Inflammatory macrophage treated with lipopolysaccharide for 4 hours (primary cell): Measurements from ENCODE around the gene TMEM239.
"Not testable (repeated sequence)": the region's sequence is repeated elsewhere in the genome, so short reads cannot be mapped to it uniquely, and the experiment has no call there.

Experiments used
- DNase-seq: peaks from one replicate; pipeline ENCODE4 v3.0.0-alpha.2; 2020

Gene TMEM239

GRCh38 chr20:2816030-2816582 lies at the start of gene TMEM239:
Gene TMEM239, plus strand, starts transcription at chr20:2816364. Its CDS starts 191 bp downstream, at chr20:2816555.
- no peak for DNase-seq

GRCh38 chr20:2767768-2768631 lies 48.2 kb upstream of the TMEM239 start:
- no peak for DNase-seq

DNA sequence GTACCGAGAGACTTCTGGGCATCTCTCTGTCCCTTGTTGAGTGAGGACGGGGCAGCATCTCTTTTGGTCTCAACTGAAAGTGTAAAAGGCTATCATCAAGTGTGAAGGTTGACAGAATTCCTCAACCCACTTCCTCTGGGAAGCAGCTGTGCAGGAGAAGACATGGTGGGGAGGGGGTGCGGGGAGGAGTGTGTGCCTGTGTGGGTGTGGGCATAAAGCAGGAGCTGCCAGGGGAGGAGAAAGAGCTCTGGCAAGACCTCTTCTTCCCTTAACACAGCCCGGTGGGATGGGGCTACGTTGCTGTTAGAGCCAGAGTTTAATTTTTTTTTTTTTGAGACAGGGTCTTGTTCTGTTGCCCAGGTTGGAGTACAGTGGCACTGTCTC lies 47.5 kb upstream of the TMEM239 start:
- no peak for DNase-seq

DNA sequence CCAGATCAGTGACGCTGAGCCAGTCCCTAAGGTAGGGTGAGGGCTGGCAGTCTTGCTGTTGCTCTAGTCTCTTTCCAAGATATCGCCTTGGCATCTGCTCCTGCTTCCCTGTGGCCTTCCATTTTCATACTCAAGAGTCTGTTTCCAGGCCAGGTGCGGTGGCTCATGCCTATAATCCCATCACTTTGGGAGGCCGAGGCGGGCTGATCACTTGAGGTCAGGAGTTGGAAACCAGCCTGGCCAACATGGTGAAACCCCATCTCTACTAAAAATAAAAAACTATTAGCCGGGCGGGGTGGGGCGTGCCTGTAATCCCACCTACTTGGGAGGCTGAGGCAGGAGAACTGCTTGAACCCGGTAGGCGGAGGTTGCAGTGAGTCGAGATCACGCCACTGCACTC lies 46.1 kb upstream of the TMEM239 start:
- DNase-seq, result not testable (repeated sequence)

GRCh38 chr20:2771631-2772080 lies 44.5 kb upstream of the TMEM239 start:
- no peak for DNase-seq

- no peak for DNase-seq
Measured at GRCh38 chr20:2773812-2774211, 42.4 kb upstream of the TMEM239 start.

GRCh38 chr20:2775139-2775538 lies 41.0 kb upstream of the TMEM239 start:
- DNase-seq, result no peak

DNA sequence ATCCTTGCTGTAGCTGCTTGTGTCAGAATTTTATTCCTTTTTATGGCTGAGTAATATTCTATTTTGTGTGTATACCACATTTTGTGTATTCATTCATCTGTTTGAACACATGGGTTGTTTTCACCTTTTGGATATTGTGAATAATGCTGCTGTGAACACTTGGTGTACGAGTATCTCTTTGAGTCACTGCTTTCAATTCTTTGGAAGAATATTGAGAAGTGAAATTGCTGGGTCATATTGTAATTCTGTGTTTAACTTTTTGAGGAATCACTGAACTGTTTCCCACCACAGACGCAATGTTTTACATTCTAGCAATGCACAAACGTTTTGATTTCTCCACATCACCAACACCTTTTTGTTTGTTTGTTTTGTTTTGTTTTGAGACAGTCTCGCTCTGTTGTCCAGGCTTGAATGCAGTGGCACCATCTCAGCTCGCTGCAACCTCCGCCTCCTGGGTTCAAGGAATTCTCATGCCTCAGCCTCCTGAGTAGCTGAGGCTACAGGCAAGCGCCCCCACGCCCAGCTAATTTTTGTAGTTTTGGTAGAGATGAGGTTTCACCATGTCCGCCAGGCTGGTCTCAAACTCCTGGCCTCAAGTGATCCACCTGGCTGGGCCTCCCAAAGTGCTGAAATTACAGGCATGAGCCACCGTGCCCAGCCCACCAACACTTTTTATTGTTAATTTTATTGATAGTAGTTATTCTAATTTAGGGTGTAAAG lies 37.4 kb upstream of the TMEM239 start:
- DNase-seq, result peak; percentile 43

DNA sequence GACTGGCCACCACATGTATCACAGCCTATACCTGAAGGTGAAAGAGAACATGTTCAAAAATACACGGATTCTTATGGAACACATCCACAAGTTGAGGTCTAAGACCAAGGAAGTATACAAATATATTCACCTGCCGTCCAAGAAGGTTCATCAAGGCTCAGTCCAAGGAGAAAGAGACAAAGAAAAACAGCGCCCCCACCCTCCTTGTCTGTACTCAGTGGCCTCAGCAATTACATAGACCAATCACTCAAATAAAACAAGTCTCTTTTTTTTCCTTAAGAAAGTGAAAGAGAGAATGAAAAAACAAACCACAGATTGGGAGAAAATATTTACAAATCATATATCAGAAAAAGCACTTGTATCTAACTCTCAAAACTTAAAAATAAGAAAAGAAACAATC lies 35.2 kb upstream of the TMEM239 start:
- no peak for DNase-seq

DNA sequence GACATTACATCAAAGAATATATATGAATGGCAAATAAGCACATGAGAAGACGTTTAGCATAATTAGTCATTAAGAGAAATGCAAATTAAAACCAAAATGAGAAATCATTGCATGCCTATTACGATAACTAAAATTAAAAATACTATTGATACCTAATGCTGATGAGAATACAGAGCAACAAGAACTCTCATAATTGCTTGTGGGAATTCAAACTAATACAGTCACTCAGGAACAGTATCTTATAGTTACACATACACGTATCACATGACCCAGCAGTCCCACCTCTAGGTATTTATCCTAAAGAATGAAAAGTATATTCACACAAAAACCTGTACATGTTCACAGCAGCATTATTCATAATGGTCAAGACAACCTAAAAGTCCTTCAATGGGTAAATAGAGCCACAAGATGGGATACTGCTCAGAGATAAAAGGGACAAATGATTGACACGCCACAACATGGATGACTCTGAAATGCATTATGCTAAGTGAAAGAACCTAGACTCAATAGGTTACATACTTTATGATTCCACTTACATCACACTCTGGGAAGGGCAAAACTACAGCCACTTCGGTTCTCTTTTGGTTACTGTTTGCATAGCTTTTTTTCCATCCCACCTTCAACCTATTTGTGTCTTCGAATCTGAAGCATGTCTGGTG lies 32.1 kb upstream of the TMEM239 start:
- no peak for DNase-seq

DNA sequence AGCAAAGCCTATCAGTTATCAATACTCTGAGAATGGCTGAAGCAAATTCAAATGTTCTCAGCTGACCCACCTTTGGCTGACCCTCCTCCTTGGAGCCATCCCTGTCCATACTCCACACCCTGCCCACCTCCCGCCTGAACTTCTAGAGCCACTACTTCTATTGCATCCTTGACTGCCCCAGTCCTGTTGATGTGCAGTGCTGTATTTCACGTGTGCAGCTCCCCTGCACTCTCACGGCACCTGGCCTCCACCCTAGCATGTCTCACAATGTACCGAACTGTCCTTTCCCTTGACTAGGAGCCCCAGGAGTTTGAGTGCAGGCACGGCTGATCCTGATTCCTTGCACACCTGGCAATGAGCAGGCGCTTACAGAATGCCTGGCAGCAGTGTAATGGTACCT lies 22.7 kb upstream of the TMEM239 start:
- DNase-seq, result no peak

GRCh38 chr20:2794202-2794748 lies 21.9 kb upstream of the TMEM239 start:
- DNase-seq, result no peak

GRCh38 chr20:2794866-2795447 lies 21.2 kb upstream of the TMEM239 start:
- no peak for DNase-seq

GRCh38 chr20:2795451-2795850 lies 20.7 kb upstream of the TMEM239 start:
- DNase-seq, result no peak

DNA sequence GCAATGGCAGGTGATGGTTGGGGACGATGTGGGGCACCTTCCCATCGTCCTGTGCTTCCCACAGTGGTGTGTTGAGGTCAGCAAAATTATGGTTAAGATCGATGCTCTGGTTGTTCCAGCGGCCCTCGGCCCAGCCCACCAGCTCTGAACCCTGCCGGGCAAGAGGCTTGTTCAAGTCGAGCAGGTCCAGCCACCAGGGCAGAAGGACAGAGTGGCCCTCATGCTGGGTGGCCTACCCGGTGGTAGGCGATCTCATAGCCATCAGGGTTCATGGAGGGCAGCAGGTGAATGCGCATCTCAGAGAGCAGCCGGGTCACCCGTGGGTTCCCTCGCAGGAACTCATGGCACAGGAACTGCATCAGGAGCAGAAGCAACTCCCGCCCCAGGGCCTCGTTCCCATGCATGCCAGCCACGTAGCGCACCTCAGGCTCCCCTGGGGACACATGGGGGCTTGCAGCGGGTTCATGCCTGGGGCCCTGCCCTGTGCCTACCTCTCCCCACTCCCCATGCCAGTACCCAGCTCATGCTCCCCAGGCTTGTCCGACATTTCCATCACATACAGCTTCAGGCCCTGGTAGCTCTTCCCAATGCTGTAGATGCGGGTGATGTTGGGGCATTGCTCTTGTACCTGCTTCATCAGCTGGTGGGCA lies 20.0 kb upstream of the TMEM239 start:
- no peak for DNase-seq

DNA sequence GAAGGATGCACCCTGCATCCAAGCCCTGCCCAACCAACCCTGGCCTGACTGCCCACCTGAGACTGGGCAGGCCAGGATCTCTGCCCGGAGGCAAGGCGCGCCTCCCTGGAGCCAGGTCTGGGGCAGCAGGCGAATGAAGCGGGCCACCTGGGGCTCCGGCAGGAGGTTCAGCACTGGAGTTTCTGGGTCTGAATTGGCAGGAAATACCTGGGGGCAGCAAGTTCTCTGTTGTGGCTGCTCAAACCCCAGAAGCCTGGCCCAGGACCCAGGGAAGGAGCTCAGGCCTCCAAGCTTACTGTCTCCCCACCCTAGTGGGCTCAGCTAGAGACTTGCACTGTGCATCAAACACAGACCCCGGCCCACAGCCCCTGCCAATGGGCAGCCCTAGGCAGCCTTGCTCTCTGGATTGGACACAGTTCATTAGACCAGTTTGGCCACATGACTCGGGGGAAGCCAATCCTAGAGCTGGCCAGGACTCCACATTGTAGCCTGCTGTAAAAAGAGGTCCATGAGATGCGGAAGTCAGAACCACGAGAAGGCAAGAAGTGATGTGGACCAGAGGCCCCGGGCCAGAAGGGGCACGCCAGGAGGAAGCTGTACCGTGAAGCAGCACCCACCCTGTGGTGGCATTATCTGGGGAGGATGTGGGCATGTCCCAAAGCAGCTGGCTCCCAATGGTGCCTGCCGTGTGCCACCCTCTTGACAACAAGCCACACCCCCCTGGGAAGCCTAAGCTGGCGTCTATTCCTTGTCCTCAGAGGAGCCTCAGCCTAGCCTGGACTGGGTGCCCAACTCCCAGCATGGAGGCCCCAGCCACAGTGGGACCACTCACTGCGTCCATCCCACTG lies 18.8 kb upstream of the TMEM239 start:
- no peak for DNase-seq

DNA sequence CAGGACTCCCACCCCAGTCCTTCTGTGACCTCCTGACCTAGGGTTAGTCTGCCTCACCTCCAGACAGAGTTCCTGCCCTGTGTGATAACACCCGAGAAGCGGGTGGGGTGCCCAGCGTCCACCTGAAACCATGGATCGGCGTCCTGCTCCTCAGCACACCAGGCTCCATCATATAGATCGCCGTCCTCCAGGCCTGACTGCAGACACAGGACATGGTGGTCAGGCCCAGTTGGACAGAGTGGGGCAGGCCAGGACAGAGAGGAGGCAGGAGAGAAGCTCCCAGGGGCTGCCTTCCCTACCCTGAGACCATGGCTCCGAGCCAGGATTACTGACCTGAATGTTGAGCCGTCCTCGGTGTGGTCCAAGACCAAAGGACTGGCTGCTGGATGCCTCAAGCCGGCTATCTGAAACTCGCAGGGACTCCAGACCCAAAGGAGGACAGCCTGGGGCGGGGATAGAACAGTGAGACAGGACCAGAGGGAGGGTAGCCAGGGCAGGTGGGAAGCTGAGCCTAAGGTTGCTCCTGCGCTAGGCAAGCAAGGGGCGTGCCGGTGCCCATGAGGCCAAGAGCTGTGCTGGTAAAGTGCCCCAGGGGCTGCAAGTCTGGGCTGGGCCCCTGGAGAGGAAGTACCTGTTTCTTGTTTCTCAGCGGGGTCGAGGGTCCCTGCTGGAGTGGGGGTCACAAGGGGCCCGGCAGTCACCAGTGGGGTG lies 17.9 kb upstream of the TMEM239 start:
- DNase-seq, result no peak

- DNase-seq, result no peak
Measured at GRCh38 chr20:2798814-2799213, 17.4 kb upstream of the TMEM239 start.

DNA sequence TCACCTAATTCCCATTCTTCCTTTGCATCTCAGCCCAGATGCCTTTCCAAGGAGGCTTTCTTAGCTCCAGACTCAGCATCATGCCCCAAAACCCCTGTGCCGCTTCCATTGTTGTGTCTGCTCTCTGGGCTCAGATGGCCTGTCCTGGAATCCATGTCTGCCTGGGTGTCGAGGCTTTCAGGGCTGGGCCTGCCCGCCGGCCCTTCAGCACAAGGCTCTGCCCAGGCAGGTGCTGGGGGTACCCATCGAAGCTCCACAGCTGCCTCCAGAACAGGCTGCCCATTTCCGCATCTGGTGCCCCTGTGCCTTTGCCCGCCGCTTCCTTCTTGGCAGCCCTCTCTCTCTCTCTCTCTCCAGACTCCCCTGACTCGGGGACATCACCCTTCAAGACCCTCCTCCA lies 16.9 kb upstream of the TMEM239 start:
- DNase-seq, result no peak
